Panc1 (cell line): ENCODE measurements around the gene PYM1.

ENCODE experiments used
- POLR2AphosphoS5 ChIP-seq: IDR thresholded peaks from 2 replicates; pipeline ENCODE4 v1.6.1; 2012; ENCODE audit warnings: mild to moderate bottlenecking, low read depth, low read length, moderate library complexity
- SIN3A ChIP-seq: IDR thresholded peaks from 2 replicates; pipeline ENCODE4 v1.6.1; 2012; ENCODE audit warnings: low read depth, mild to moderate bottlenecking, low read length, moderate library complexity, borderline replicate concordance; ENCODE audit not compliant: insufficient read depth
- TCF7L2 ChIP-seq: IDR thresholded peaks from 2 replicates; pipeline ENCODE4 v1.6.1; 2011; ENCODE audit warnings: mild to moderate bottlenecking, low read depth, low read length, inconsistent platforms
- TF ChIP-seq, protein P1 (sequence below): fragments of 450-650 bp; IDR thresholded peaks from 2 replicates; pipeline ENCODE4 v1.5.1; 2017; ENCODE audit warnings: mild to moderate bottlenecking
- TF ChIP-seq, protein P2 (sequence below), 2 experiments: IDR thresholded peaks; 2 replicates each; pipeline ENCODE4 v1.6.1; 2011 to 2012; ENCODE audit warnings: low read depth in 2 of 2, control low read depth in 1 of 2, low read length in 1 of 2, mild to moderate bottlenecking in 1 of 2, moderate library complexity in 1 of 2; ENCODE audit not compliant: insufficient read depth in 1 of 2

DNA sequence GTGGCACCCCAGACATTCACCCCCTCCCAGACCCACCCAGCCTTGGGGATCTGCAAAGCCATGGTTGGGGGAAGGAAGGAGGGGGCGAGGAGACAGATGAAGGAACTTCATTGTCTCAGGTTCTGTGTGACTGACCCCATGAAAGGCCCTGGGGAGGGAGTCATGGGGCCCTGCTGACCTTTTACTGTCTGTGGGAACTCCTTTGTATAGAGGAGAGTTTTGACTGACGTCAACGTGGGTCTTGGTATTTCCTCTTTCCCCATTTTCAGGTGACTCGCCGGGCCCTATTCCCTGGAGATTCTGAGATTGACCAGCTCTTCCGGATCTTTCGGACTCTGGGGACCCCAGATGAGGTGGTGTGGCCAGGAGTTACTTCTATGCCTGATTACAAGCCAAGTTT is 43.1 kb upstream of the PYM1 start:
- TF ChIP-seq, protein P1, sequence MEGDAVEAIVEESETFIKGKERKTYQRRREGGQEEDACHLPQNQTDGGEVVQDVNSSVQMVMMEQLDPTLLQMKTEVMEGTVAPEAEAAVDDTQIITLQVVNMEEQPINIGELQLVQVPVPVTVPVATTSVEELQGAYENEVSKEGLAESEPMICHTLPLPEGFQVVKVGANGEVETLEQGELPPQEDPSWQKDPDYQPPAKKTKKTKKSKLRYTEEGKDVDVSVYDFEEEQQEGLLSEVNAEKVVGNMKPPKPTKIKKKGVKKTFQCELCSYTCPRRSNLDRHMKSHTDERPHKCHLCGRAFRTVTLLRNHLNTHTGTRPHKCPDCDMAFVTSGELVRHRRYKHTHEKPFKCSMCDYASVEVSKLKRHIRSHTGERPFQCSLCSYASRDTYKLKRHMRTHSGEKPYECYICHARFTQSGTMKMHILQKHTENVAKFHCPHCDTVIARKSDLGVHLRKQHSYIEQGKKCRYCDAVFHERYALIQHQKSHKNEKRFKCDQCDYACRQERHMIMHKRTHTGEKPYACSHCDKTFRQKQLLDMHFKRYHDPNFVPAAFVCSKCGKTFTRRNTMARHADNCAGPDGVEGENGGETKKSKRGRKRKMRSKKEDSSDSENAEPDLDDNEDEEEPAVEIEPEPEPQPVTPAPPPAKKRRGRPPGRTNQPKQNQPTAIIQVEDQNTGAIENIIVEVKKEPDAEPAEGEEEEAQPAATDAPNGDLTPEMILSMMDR = no peak
- TF ChIP-seq POLR2AphosphoS5 = no peak
- no peak for TF ChIP-seq SIN3A
- no peak for TF ChIP-seq TCF7L2
- TF ChIP-seq, protein P2, sequence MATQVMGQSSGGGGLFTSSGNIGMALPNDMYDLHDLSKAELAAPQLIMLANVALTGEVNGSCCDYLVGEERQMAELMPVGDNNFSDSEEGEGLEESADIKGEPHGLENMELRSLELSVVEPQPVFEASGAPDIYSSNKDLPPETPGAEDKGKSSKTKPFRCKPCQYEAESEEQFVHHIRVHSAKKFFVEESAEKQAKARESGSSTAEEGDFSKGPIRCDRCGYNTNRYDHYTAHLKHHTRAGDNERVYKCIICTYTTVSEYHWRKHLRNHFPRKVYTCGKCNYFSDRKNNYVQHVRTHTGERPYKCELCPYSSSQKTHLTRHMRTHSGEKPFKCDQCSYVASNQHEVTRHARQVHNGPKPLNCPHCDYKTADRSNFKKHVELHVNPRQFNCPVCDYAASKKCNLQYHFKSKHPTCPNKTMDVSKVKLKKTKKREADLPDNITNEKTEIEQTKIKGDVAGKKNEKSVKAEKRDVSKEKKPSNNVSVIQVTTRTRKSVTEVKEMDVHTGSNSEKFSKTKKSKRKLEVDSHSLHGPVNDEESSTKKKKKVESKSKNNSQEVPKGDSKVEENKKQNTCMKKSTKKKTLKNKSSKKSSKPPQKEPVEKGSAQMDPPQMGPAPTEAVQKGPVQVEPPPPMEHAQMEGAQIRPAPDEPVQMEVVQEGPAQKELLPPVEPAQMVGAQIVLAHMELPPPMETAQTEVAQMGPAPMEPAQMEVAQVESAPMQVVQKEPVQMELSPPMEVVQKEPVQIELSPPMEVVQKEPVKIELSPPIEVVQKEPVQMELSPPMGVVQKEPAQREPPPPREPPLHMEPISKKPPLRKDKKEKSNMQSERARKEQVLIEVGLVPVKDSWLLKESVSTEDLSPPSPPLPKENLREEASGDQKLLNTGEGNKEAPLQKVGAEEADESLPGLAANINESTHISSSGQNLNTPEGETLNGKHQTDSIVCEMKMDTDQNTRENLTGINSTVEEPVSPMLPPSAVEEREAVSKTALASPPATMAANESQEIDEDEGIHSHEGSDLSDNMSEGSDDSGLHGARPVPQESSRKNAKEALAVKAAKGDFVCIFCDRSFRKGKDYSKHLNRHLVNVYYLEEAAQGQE (IDR thresholded peaks at IDR 0.05; ENCODE audit: insufficient read depth in 1 of 2, low read depth in 2 of 2, low read length in 1 of 2) = no peak
